Sigmoid colon (tissue), 7 donors: ENCODE measurements around the gene PSORS1C1. TPM values are rescaled to one million over a fixed set of nuclear protein-coding genes. Genes with fewer than 3 reads are reported as not detected.

Experiments
- DNase-seq: peaks from one replicate; pipeline ENCODE4 v3.0.0-alpha.2; 2019
- H3K27ac ChIP-seq, 4 donors: fragments of 200-600 bp; sonication (generic); one replicate each; pipeline ENCODE4 v1.5.1; 2016 to 2019; ENCODE audit warnings: mild to moderate bottlenecking in 1 of 4
- H3K27me3 ChIP-seq, 3 donors: fragments of 200-600 bp; sonication (generic); one replicate each; pipeline ENCODE4 v1.5.1; 2019; ENCODE audit warnings: mild to moderate bottlenecking in 1 of 3
- H3K36me3 ChIP-seq, 4 donors: fragments of 200-600 bp; sonication (generic); one replicate each; pipeline ENCODE4 v1.5.1; 2016 to 2019
- H3K4me1 ChIP-seq, 4 donors: fragments of 200-600 bp; sonication (generic); one replicate each; pipeline ENCODE4 v1.5.1; 2017 to 2019
- H3K4me3 ChIP-seq, 4 donors: fragments of 200-600 bp; sonication (generic); one replicate each; pipeline ENCODE4 v1.5.1; 2017 to 2019; ENCODE audit warnings: mild to moderate bottlenecking in 2 of 4, moderate library complexity in 1 of 4
- H3K9me3 ChIP-seq, 4 donors: fragments of 200-600 bp in 3 of 4; sonication (generic) in 3 of 4; one replicate each; pipeline versions ENCODE4 v1.5.1 to v1.6.1; 2013 to 2019
- EP300 ChIP-seq, 4 donors: sonication (generic); formaldehyde crosslinking; IDR thresholded peaks; one replicate each; pipeline ENCODE4 v1.6.1; 2017; ENCODE audit warnings: antibody characterized with exemption in 4 of 4
- POLR2A ChIP-seq, 2 donors: fragments of 450-650 bp; IDR thresholded peaks; one replicate each; pipeline ENCODE4 v1.6.1; 2016; ENCODE audit warnings: antibody characterized with exemption in 2 of 2, mild to moderate bottlenecking in 2 of 2, moderate library complexity in 2 of 2
- POLR2AphosphoS5 ChIP-seq, 4 donors: sonication (generic); formaldehyde crosslinking; IDR thresholded peaks; one replicate each; pipeline ENCODE4 v1.6.1; 2017; ENCODE audit warnings: antibody characterized with exemption in 4 of 4
- WGBS, 2 donors: extraction: QIAGEN DNeasy Blood & Tissue Kit; methylation state at CpG; one replicate each; pipeline ENCODE4 v1.1.7; 2013; 5-methylcytosine and 5-hydroxymethylcytosine counted together
- intact Hi-C: fragments of 100-400 bp; cut with DNase I; formaldehyde crosslinking; loops from one replicate; pipeline ENCODE4 v1.15.1; 2023
- polyA plus RNA-seq, 3 donors: library from polyadenylated mRNA; stranded (reverse); fragments of 200-250 nt; gene quantifications; one replicate each; pipeline ENCODE4 v1.2.3, GENCODE V29; 2013
- total RNA-seq, 4 donors: library from RNA; depleted of rRNA; stranded (reverse); fragments of >200 nt; gene quantifications; one replicate each; pipeline ENCODE4 v1.1.0, GENCODE V29; 2016
- TF ChIP-seq, protein P1 (sequence below), 4 experiments: fragments of 450-650 bp in 3 of 4; fragments of 200-600 bp in 1 of 4; IDR thresholded peaks; one replicate each; pipeline ENCODE4 v1.5.1; 2016 to 2019; ENCODE audit warnings: antibody characterized with exemption in 4 of 4, mild to moderate bottlenecking in 3 of 4, moderate library complexity in 2 of 4
- donor health status: healthy with polysubstance abuse.
- donor health status: Bipolar disorder and iron deficiency.
- donor health status: healthy.

The PSORS1C1 gene
- total and polyA plus RNA-seq, 7 donors: 0.49 to 33.3 (median 2.7) TPM

GRCh38 chr6:31170987-31171671, 56.5 kb downstream of the PSORS1C1 start:
- WGBS, 2 donors: 78 to 89% methylated on average over 10 of the region's 10 CpGs
- no peak for DNase-seq
- H3K4me3 ChIP-seq: no peak overlapping the region
- H3K36me3 ChIP-seq: no peaks in the 10 kb centered on the region
- H3K27me3 ChIP-seq: no peaks in the 10 kb centered on the region
- H3K4me1 ChIP-seq: no peaks in the 10 kb centered on the region
- intact Hi-C loops: no loop called here
- no peak for TF ChIP-seq POLR2AphosphoS5 (IDR thresholded peaks at IDR 0.05)
- TF ChIP-seq EP300 (IDR thresholded peaks at IDR 0.05): no peak
- no peak for TF ChIP-seq POLR2A (IDR thresholded peaks at IDR 0.05)
- TF ChIP-seq, protein P1, sequence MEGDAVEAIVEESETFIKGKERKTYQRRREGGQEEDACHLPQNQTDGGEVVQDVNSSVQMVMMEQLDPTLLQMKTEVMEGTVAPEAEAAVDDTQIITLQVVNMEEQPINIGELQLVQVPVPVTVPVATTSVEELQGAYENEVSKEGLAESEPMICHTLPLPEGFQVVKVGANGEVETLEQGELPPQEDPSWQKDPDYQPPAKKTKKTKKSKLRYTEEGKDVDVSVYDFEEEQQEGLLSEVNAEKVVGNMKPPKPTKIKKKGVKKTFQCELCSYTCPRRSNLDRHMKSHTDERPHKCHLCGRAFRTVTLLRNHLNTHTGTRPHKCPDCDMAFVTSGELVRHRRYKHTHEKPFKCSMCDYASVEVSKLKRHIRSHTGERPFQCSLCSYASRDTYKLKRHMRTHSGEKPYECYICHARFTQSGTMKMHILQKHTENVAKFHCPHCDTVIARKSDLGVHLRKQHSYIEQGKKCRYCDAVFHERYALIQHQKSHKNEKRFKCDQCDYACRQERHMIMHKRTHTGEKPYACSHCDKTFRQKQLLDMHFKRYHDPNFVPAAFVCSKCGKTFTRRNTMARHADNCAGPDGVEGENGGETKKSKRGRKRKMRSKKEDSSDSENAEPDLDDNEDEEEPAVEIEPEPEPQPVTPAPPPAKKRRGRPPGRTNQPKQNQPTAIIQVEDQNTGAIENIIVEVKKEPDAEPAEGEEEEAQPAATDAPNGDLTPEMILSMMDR (IDR thresholded peaks at IDR 0.05): no peak
- H3K27ac ChIP-seq: no peak overlapping the region
- no peaks in the 10 kb centered on the region for H3K9me3 ChIP-seq

GRCh38 chr6:31171931-31172905, 57.6 kb downstream of the PSORS1C1 start:
- intact Hi-C loops: no loop called here
- 68 to 85% methylated on average over 16 of the region's 16 CpGs for WGBS, 2 donors
- no peaks in the 10 kb centered on the region for H3K9me3 ChIP-seq
- H3K4me3 ChIP-seq: no peak overlapping the region
- H3K4me1 ChIP-seq: no peaks in the 10 kb centered on the region
- H3K36me3 ChIP-seq: no peaks in the 10 kb centered on the region
- no peak overlapping the region for H3K27ac ChIP-seq
- TF ChIP-seq POLR2A (IDR thresholded peaks at IDR 0.05): no peak
- TF ChIP-seq, protein P1 (IDR thresholded peaks at IDR 0.05): no peak
- no peaks in the 10 kb centered on the region for H3K27me3 ChIP-seq
- DNase-seq: no peak

DNA sequence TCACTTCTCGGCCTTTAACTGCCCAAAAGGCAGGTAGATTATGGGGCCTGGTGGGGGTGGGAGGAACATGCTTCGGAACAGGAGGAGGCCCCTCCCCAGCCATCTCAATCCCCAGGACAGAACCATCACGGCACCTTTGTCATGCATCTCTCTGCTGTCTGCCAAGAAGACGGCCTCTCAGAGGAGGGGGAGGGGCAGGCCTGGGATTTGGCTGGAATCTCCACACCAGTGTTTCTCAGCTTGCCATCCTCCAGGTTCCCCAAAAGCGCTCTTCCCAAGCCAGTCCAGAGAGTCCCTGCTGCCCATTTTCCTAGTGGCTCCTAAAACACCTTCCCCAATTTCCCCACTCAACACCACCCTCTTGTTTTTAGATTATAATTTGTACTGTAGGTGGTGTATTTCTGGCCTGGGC, 58.4 kb downstream of the PSORS1C1 start:
- WGBS, 2 donors: 73 to 92% methylated on average over 5 of the region's 5 CpGs
- no peak for DNase-seq
- intact Hi-C loops: no loop called here

DNA sequence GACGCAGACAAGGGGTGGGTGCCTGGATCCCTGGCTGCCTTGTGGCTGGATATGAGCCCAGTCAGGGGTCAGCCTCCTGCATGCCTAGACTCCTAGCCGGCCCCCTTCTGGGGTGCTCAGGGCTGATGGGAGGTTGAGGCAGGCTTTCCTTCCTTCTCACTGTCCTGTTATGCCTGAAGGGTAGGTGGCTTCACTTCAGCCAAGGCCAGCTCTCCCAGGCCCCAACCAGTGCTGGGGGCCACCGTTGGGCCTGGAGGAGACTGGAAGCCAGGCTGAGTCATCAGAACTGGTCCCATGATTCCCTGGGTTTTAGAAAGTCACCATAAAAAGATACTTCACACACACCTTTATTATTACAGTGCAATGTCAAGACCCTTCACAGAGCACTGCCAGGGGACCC, 58.8 kb downstream of the PSORS1C1 start:
- Histone ChIP-seq H3K36me3 (no peaks in the 10 kb centered on the region), H3K27ac (no peak overlapping the region), H3K4me1 (no peaks in the 10 kb centered on the region), H3K4me3 (no peak overlapping the region), H3K9me3 (no peaks in the 10 kb centered on the region), H3K27me3 (no peaks in the 10 kb centered on the region)
- WGBS, 2 donors: 81 to 84% methylated on average over 3 of the region's 3 CpGs
- intact Hi-C loops: no loop called here
- no peak for DNase-seq
- no peak for TF ChIP-seq EP300 (IDR thresholded peaks at IDR 0.05)
- TF ChIP-seq, protein P1 (IDR thresholded peaks at IDR 0.05): no peak
- TF ChIP-seq POLR2AphosphoS5 (IDR thresholded peaks at IDR 0.05): no peak
- no peak for TF ChIP-seq POLR2A (IDR thresholded peaks at IDR 0.05)

More for the DNA sequence above, 58.4 kb downstream of the PSORS1C1 start:
- no peaks in the 10 kb centered on the region for H3K36me3 ChIP-seq
- no peaks in the 10 kb centered on the region for H3K9me3 ChIP-seq
- TF ChIP-seq POLR2A (IDR thresholded peaks at IDR 0.05): no peak
- TF ChIP-seq, protein P1 (IDR thresholded peaks at IDR 0.05): no peak
- no peak for TF ChIP-seq POLR2AphosphoS5 (IDR thresholded peaks at IDR 0.05)
- no peak for TF ChIP-seq EP300 (IDR thresholded peaks at IDR 0.05)
- H3K27ac ChIP-seq: no peak overlapping the region
- no peaks in the 10 kb centered on the region for H3K27me3 ChIP-seq
- no peak overlapping the region for H3K4me3 ChIP-seq
- H3K4me1 ChIP-seq: no peaks in the 10 kb centered on the region
